Endothelial cell of umbilical vein (primary cell): ENCODE measurements around the gene SPRED3. TPM values are rescaled to one million over a fixed set of nuclear protein-coding genes. Genes with fewer than 3 reads are reported as not detected.

Experiments
- BruUV-seq: library from RNA; stranded (reverse); fragments of 400-500 nt; replicated peaks from 2 replicates; lab custom pipeline; 2021; lab: Mats Ljungman, UMichigan
- CTCF ChIA-PET: fragments of 300-600, 350-600 bp; sonication (Branson Sonifier 250); formaldehyde crosslinking; loops from one replicate; lab custom pipeline; 2021; ENCODE audit warnings: antibody characterized with exemption, inconsistent platforms; lab: Charles Lee
- POLR2A ChIA-PET: fragments of 300-600, 350-600 bp; sonication (Branson Sonifier 250); formaldehyde crosslinking; loops from one replicate; lab custom pipeline; 2021; ENCODE audit warnings: antibody characterized with exemption, inconsistent platforms; lab: Charles Lee
- DNase-seq: peaks from one replicate; pipeline ENCODE4 v3.0.0-alpha.2; 2011; ENCODE audit warnings: low read depth, low spot score
- FAIRE-seq: peaks from 2 replicates; lab custom pipeline; 2011; peaks lifted over from hg19 to GRCh38; lab: Jason Lieb, UNC
- H2AFZ ChIP-seq: 2 replicates; pipeline ENCODE4 v1.6.0; 2012; ENCODE audit warnings: low read depth, low read length, control low read depth, inconsistent platforms
- H3K27ac ChIP-seq: 2 replicates; pipeline ENCODE4 v1.5.1; 2011; ENCODE audit warnings: low read depth, mild to moderate bottlenecking, control low read depth, low read length, moderate library complexity; ENCODE audit not compliant: insufficient read depth
- H3K27me3 ChIP-seq, 2 experiments: 2 replicates each; pipeline versions ENCODE4 v1.6.0 to v1.6.1; 2011; ENCODE audit warnings: low read length in 2 of 2, mixed read lengths in 1 of 2; ENCODE audit not compliant: control insufficient read depth in 2 of 2, insufficient read depth in 2 of 2
- H3K36me3 ChIP-seq, 2 experiments: 2 replicates in 1 of 2; 3 replicates in 1 of 2; pipeline ENCODE4 v1.5.1; 2011; ENCODE audit warnings: low read length in 2 of 2, mild to moderate bottlenecking in 1 of 2, moderate library complexity in 1 of 2; ENCODE audit not compliant: control insufficient read depth in 2 of 2, insufficient read depth in 2 of 2; ENCODE audit errors: extremely low read depth in 1 of 2
- H3K4me1 ChIP-seq: 3 replicates; pipeline ENCODE4 v1.5.1; 2011; ENCODE audit warnings: mild to moderate bottlenecking, low read length; ENCODE audit not compliant: control insufficient read depth, insufficient read depth; ENCODE audit errors: extremely low read depth
- H3K4me2 ChIP-seq: 2 replicates; pipeline ENCODE4 v1.6.1; 2011; ENCODE audit warnings: low read length, control low read depth, mixed read lengths; ENCODE audit not compliant: insufficient read depth
- H3K4me3 ChIP-seq, 3 experiments: fragments of 200-600 bp in 1 of 3; sonication (generic), shearing (Covaris generic) in 1 of 3; replicated peaks in 1 of 3; 2 replicates each; pipeline ENCODE4 v1.5.1; 2011 to 2016; ENCODE audit warnings: control low read depth in 3 of 3, low read length in 3 of 3, mild to moderate bottlenecking in 2 of 3, inconsistent platforms in 1 of 3, low read depth in 1 of 3, moderate library complexity in 1 of 3; ENCODE audit not compliant: insufficient read depth in 1 of 3
- H3K79me2 ChIP-seq: 2 replicates; pipeline ENCODE4 v1.6.0; 2012; ENCODE audit warnings: low read length, inconsistent platforms; ENCODE audit not compliant: control insufficient read depth, insufficient read depth
- H3K9ac ChIP-seq: replicated peaks from 2 replicates; pipeline ENCODE3; 2011; ENCODE audit warnings: low read length, control low read depth; ENCODE audit not compliant: insufficient read depth; ENCODE audit errors: extremely low read depth
- H3K9me1 ChIP-seq: replicated peaks from 3 replicates; pipeline ENCODE4 v1.6.0; 2011; ENCODE audit warnings: mild to moderate bottlenecking, low read length; ENCODE audit not compliant: control insufficient read depth, insufficient read depth; ENCODE audit errors: extremely low read depth
- H3K9me3 ChIP-seq: replicated peaks from 2 replicates; pipeline ENCODE4 v1.5.1; 2012; ENCODE audit warnings: low read length, inconsistent platforms; ENCODE audit not compliant: control insufficient read depth, insufficient read depth
- H4K20me1 ChIP-seq: replicated peaks from 2 replicates; pipeline ENCODE3; 2011; ENCODE audit warnings: mild to moderate bottlenecking, low read length; ENCODE audit not compliant: control insufficient read depth, insufficient read depth; ENCODE audit errors: extremely low read depth
- CTCF ChIP-seq, 2 donors: IDR thresholded peaks; 1 replicate in 1 of 2; 2 replicates in 1 of 2; pipeline ENCODE4 v1.5.1; 2011; ENCODE audit warnings: low read length in 2 of 2, mild to moderate bottlenecking in 2 of 2, moderate library complexity in 2 of 2, control low read depth in 1 of 2, inconsistent platforms in 1 of 2, low read depth in 1 of 2; ENCODE audit not compliant: insufficient read depth in 1 of 2; ENCODE audit errors: extremely low read depth in 1 of 2
- EZH2 ChIP-seq: IDR thresholded peaks from 2 replicates; pipeline ENCODE4 v1.6.1; 2012; ENCODE audit warnings: borderline replicate concordance, low read depth, mild to moderate bottlenecking, moderate library complexity, low read length, inconsistent platforms; ENCODE audit not compliant: severe bottlenecking
- FOS ChIP-seq: IDR thresholded peaks from 2 replicates; pipeline ENCODE4 v1.6.1; 2011; ENCODE audit warnings: mild to moderate bottlenecking, low read length, moderate library complexity, borderline replicate concordance; ENCODE audit not compliant: insufficient read depth
- GATA2 ChIP-seq: IDR thresholded peaks from 2 replicates; pipeline ENCODE4 v1.7.0; 2011; ENCODE audit warnings: low read depth, mild to moderate bottlenecking, moderate library complexity, mixed read lengths, low read length; ENCODE audit not compliant: insufficient read length, insufficient read depth
- JUN ChIP-seq: IDR thresholded peaks from 2 replicates; pipeline ENCODE4 v1.6.1; 2011; ENCODE audit warnings: borderline replicate concordance, low read depth; ENCODE audit not compliant: insufficient read length, insufficient read depth
- MAX ChIP-seq: IDR thresholded peaks from 2 replicates; pipeline ENCODE4 v1.6.1; 2011; ENCODE audit not compliant: insufficient read depth, insufficient read length
- MYC ChIP-seq: IDR thresholded peaks from one replicate; pipeline ENCODE4 v1.6.1; 2011; ENCODE audit warnings: mild to moderate bottlenecking, low read depth, low read length
- POLR2A ChIP-seq: IDR thresholded peaks from 2 replicates; pipeline ENCODE4 v1.6.1; 2012; ENCODE audit warnings: low read depth, mild to moderate bottlenecking, control low read depth, low read length
- POLR2AphosphoS5 ChIP-seq: IDR thresholded peaks from 2 replicates; pipeline ENCODE4 v1.6.1; 2012; ENCODE audit warnings: low read depth, mild to moderate bottlenecking, control low read depth, low read length, moderate library complexity; ENCODE audit not compliant: insufficient read depth
- dilution Hi-C: fragments of 300-500 bp; cut with MboI; formaldehyde crosslinking; loops from one replicate; pipeline ENCODE4 v1.15.0; 2019; ENCODE audit warnings: low sequenced_read_pairs; ENCODE audit not compliant: extremely low pct_ligation_motif_present
- intact Hi-C: fragments of 100-400 bp; cut with micrococcal nuclease; formaldehyde crosslinking; loops from one replicate; pipeline ENCODE4 v1.10.0; 2022
- polyA plus RNA-seq, 4 experiments: library from polyadenylated mRNA; depleted of rRNA in 3 of 4; stranded (reverse) in 3 of 4; unstranded in 1 of 4; fragments of >200 nt; gene quantifications; 2 replicates each; pipeline versions ENCODE4 v1.2.1 to v1.2.3, GENCODE V29; 2011 to 2012; ENCODE audit warnings: missing spikeins in 1 of 4
- total RNA-seq: library from RNA; stranded (reverse); gene quantifications from 2 replicates; pipeline ENCODE4 v1.2.3, GENCODE V29; 2021

Gene SPRED3
- total and polyA plus RNA-seq, 2 donors (not counting 3 experiments of a cell fraction or from before 2014, with no cell fraction given): 5.7 to 15.7 TPM

GRCh38 chr19:38383184-38383583 lies 5.3 kb upstream of the SPRED3 start:
- DNase-seq (no peak), FAIRE-seq (no peak)
- intact Hi-C loops: no loop called here
- Histone ChIP-seq H3K4me2 (no peak overlapping the region), H3K27me3 (no peaks in the 10 kb centered on the region), H3K4me3 (no peak overlapping the region), H3K9me3 (no peaks in the 10 kb centered on the region), H3K36me3 (peaks cover 12 to 35% of the 10 kb centered on the region in 2 experiments), H3K27ac (no peak overlapping the region), H3K79me2 (no peaks in the 10 kb centered on the region), H2AFZ (no peak overlapping the region), H3K9me1 (no peaks in the 10 kb centered on the region), H3K9ac (no peak overlapping the region), H3K4me1 (peaks cover 3% of the 10 kb centered on the region), H4K20me1 (no peaks in the 10 kb centered on the region)
- BruUV-seq: TSS peak; percentile 47
- POLR2A ChIA-PET: no interaction called here
- CTCF ChIA-PET: interaction anchor here (1.3 kb wide), 1 partner anchor 241 kb away, joined by 4 read pairs; no protein-coding TSS in a partner anchor
- dilution Hi-C loops: no loop called here
- TF ChIP-seq FOS (no peak), MYC (no peak), CTCF (IDR thresholded peaks at IDR 0.05; ENCODE audit: extremely low read depth in 1 of 2, insufficient read depth in 1 of 2, low read depth in 1 of 2, low read length in 2 of 2) (no peak), MAX (no peak), GATA2 (no peak), JUN (no peak), POLR2A (no peak), POLR2AphosphoS5 (no peak), EZH2 (no peak)
